Fibroblast of the aortic adventitia (primary cell): ENCODE results near the gene ITGA6. TPM values are rescaled to one million over a fixed set of nuclear protein-coding genes. Genes with fewer than 3 reads are reported as not detected.

Experiments
- DNase-seq: peaks from one replicate; pipeline ENCODE4 v3.0.0-alpha.2; 2010; ENCODE audit warnings: low read depth
- H3K4me3 ChIP-seq: 2 replicates; pipeline ENCODE4 v1.5.1; 2011; ENCODE audit warnings: low read depth, mild to moderate bottlenecking, control low read depth, low read length, moderate library complexity
- total RNA-seq: library from RNA; depleted of rRNA; stranded (reverse); fragments of >200 nt; gene quantifications from 2 replicates; pipeline ENCODE4 v1.2.3, GENCODE V29; 2012; ENCODE audit warnings: low replicate concordance
- TF ChIP-seq, protein P1 (sequence below): IDR thresholded peaks from 2 replicates; pipeline ENCODE4 v1.5.1; 2011; ENCODE audit warnings: mild to moderate bottlenecking, low read length, control low read depth, inconsistent platforms; ENCODE audit not compliant: insufficient read depth

The ITGA6 gene
- total RNA-seq, 1 donor, result 29.1 TPM

DNA sequence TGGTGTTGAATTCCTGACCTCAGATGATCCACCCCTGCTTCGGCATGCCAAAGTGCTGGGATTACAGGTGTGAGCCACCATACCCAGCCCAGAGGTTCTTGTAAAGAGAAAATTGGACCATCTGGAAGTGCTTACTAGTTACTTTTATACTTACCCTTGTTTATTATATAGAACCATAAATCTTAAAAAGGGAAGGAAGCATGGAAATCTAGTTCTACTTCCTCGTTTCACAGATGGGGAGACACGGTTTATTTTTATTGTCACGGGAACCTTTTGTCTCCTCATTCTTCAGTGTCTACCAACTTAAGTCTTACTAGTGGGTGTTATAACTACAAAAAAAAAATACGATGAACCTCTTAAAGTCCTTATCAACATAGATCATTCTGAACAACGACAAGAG lies 82.7 kb downstream of the ITGA6 start:
- H3K4me3 ChIP-seq, result no peak overlapping the region
- TF ChIP-seq, protein P1, sequence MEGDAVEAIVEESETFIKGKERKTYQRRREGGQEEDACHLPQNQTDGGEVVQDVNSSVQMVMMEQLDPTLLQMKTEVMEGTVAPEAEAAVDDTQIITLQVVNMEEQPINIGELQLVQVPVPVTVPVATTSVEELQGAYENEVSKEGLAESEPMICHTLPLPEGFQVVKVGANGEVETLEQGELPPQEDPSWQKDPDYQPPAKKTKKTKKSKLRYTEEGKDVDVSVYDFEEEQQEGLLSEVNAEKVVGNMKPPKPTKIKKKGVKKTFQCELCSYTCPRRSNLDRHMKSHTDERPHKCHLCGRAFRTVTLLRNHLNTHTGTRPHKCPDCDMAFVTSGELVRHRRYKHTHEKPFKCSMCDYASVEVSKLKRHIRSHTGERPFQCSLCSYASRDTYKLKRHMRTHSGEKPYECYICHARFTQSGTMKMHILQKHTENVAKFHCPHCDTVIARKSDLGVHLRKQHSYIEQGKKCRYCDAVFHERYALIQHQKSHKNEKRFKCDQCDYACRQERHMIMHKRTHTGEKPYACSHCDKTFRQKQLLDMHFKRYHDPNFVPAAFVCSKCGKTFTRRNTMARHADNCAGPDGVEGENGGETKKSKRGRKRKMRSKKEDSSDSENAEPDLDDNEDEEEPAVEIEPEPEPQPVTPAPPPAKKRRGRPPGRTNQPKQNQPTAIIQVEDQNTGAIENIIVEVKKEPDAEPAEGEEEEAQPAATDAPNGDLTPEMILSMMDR, result no peak

DNA sequence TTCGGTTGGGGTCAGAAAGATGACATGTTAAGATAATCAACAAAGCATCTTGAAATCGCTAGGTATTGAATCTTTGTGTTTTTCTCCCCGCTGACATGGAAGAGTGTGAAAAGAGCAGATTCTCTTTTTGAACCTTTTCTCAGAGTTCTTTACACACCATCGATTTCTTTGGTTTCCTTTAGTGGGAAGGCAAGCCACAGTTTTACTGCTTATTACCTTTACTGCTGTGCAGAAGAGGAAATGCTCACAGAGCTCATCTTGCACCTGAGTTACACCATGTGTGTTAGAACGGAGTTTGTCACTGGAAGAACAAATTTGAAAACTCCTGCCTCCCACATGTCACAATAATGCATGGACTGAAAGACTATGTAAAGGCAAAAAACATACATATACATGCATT lies 83.2 kb downstream of the ITGA6 start:
- H3K4me3 ChIP-seq, result no peak overlapping the region
- TF ChIP-seq, protein P1, result no peak
- DNase-seq, result no peak

More for the DNA sequence above, 82.7 kb downstream of the ITGA6 start:
- no peak for DNase-seq

DNA sequence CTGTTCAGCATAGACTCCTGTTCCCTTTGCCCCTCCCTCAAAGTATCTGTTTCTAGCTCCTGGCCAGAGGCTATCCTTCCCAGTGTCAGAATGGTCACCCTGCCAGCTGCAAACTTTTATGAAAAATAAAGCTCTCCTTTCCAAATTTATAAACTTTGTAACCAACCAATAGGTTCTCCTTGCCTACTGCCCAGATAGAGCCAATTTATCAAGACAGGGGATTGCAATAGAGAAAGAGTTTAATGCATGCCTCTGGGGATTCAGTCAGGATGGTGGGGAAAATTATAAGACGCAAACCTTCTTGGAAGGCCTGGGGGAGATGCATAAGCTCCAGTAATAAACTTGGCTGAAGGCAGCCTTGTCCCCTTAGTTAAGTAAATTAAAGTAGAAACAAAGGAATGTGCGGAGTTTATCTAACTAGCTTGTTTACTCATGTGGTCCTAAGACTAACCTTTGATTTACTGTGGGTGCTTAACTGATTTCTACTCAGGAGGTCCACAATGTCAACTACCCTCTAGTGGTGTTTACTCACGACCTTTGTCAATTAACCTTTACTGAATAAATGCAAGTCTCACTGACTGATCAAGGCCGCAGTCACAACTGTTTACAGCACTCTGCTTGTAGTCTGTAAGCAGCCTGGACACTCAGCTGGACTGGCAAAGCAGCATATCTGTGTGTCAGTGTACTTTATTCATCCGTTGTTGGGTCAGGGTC lies 85.6 kb downstream of the ITGA6 start:
- no peak overlapping the region for H3K4me3 ChIP-seq
- DNase-seq, result no peak
- TF ChIP-seq, protein P1, result no peak

DNA sequence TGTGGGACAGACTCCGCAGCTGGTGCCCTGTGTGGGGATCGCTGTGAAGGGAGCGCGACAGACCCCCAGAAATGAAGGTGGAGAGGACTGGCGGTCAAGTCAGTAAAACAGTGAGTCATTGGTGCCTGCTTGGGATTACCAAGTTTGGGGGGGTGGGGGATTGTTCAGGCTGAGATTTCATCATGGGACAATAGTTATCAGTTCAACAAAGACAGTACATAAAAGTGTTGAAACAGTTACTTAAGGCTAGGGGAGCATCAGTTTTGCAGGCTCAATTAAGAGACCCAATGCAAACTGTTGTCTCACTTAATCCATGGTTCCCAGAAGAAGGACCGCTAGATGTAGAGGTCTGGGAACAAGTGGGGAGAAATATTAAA lies 86.1 kb downstream of the ITGA6 start:
- DNase-seq, result no peak
- TF ChIP-seq, protein P1, result no peak
- no peak overlapping the region for H3K4me3 ChIP-seq

DNA sequence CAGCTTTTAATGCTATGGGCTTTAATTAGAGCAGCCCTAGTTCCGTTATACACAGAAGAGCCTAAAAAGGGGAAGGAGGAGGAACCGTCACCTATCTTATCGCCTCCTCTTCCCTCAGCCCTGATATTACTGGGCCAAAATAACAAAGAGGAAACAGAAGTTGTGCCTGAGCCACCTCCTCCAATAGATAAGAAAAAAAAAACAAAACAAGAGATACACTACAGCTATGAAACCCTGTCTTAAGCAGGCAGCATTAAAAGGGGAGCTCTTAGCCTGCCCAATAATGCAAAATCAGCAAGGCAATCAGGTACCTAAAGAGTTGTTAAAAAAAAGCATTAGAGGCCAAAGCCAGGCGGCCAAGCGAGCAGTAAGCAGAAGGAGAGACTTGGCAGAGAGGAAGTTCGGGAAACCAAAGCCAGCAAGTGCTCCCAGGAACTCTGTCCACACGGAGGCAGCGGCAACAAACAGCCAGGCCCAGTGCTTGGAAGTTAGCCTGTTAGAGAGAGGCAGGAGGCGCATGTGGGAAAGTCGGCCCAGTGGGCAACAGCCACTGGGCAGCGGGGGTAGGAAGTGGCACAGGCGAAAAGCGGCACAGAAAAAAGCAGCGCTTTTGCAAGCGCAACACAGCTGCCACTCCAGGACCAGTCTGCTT lies 86.7 kb downstream of the ITGA6 start:
- TF ChIP-seq, protein P1, result no peak
- H3K4me3 ChIP-seq, result no peak overlapping the region
- no peak for DNase-seq

DNA sequence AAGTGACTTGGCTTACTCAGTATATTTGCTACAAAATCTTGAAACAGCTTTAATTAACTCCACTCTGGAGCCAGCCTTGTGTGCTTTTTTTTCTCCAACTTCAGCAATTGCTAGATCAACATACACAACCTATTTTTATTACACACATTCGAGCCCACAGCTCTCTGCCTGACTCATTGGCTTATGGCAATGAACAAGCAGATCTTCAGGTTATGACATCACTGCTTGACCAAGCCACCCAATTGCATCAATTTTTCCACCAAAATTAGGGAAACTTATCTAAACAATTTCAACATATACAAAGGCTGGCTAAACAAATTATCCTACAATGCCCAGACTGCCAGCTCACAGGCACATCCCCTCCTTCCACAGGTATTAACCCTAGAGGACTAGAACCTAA lies 88.9 kb downstream of the ITGA6 start:
- H3K4me3 ChIP-seq, result no peak overlapping the region
- TF ChIP-seq, protein P1, result no peak
- peak; percentile 49 for DNase-seq

DNA sequence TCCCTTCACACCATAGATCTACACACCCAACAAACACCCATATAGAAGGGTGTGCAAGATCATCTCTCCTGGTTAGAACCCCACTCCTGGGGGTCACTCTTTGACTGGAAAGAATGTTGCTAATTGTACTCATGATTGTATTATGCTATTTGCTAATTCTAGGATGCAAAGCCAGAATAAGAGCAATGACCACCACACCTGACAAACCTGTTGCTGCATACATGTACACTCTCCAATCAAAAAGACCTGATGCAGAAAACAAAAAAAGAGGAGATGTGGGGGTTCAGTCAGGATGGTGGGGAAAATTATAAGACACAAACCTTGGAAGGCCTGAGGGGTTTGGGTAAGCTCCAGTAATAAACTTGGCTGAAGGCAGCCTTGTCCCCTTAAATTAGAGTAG lies 91.6 kb downstream of the ITGA6 start:
- TF ChIP-seq, protein P1, result no peak
- no peak for DNase-seq
- no peak overlapping the region for H3K4me3 ChIP-seq
